ENCODE data around the gene AMMECR1L.
"Not testable (repeated sequence)": the region's sequence is repeated elsewhere in the genome, so short reads cannot be mapped to it uniquely, and the experiment has no call there.

Gene AMMECR1L

DNA sequence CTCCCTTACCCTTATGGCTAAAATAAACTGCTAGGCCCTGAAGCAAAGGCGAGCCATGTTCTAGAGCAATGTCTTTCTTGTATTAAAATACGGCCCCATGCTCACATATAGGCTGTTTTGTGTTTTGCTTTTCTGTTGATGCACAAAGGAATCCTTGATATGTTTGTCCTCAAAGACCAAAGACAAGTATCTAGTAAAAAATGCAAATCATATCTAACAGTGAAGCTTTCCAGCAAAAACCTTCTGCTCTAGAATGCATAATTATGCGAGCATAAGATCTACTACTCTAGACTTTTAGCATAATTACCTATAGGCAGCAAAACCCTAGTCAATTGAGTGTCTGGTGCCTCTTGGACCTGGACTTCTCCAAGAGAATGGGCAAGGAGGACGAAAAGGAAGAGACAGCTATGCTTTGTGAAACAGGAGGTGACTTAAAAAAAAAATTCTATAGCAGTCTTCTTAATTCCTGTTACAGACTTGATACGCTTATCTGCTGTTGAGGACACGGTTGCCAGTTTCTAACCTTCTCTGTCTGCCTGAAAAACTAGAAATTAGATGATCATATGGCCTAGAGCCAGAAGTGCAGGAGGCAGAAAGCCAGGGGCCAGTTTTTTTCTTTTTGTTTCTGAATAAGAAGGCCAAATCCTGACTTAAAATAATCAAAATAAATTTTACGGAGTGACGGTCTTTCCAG, 1.5 kb upstream of the AMMECR1L start:
- no peak for DNase-seq (ENCODE audit: low spot score)

DNA sequence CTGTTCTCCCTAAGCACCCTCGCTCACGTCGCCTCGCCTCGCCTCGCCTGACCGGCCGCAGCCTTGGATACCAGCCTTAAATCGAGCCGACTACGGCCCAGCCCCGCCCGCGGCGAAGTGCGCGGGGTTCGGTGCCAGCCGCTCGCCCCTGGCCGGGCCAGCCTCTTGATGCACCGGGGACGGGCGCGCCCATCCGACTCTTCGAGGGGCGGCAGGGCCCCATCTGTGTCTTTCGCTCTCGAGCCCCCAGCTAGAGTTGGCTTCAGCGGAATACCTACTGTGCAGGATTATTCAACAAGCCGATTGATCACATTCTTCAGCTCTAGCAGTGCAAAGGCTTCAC, 808 bp upstream of the AMMECR1L start:
- not testable (repeated sequence) for DNase-seq (ENCODE audit: low spot score)

- DNase-seq (ENCODE audit: low spot score): peak; percentile 23
Observed at GRCh38 chr2:127884861-127885740, 655 bp downstream of the AMMECR1L start.

- no peak for DNase-seq (ENCODE audit: low spot score)
Observed at GRCh38 chr2:127884436-127884835, 1.3 kb downstream of the AMMECR1L start.

- DNase-seq (ENCODE audit: low spot score): no peak
Observed at GRCh38 chr2:127879899-127880298, 5.9 kb downstream of the AMMECR1L start.

DNA sequence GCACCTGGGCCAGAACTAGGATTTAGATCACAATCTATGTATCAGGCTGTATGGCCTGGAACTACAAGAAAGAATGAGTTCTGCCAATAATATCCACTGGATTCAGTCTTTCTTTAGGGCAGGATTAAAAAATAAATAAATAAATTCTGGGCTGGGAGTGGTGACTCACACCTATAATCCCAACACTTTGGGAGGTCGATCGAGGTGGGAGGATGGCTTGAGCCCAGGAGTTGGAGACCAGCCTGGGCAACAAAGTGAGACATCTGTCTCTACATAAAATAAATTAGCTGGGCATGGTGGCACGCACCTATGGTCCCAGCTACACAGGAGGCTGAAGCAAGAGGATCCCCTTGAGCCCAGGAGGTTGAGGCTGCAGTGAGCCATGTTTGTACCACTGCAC, 8.1 kb downstream of the AMMECR1L start:
- no peak for DNase-seq (ENCODE audit: low spot score)

DNA sequence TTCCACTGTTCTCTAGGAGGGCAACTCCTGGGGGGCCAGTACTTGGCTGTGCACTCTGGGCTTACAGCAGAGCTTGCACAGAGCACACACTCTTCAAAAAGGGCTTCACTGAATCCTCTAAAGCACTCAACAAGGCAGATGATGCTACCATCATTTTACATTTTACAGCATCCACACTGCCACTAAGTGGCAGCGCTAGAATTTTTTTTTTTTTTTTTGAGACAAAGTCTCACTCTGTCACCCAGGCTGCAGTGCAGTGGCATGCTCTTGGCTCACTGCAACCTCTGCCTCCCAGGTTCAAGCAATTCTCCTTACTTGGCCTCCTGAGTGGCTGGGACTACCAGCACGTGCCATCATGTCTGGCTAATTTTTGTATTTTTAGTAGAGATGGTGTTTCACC, 8.6 kb downstream of the AMMECR1L start:
- no peak for DNase-seq (ENCODE audit: low spot score)

- DNase-seq (ENCODE audit: low spot score): peak; percentile 41
Observed at GRCh38 chr2:127874378-127875269, 11.1 kb downstream of the AMMECR1L start.

DNA sequence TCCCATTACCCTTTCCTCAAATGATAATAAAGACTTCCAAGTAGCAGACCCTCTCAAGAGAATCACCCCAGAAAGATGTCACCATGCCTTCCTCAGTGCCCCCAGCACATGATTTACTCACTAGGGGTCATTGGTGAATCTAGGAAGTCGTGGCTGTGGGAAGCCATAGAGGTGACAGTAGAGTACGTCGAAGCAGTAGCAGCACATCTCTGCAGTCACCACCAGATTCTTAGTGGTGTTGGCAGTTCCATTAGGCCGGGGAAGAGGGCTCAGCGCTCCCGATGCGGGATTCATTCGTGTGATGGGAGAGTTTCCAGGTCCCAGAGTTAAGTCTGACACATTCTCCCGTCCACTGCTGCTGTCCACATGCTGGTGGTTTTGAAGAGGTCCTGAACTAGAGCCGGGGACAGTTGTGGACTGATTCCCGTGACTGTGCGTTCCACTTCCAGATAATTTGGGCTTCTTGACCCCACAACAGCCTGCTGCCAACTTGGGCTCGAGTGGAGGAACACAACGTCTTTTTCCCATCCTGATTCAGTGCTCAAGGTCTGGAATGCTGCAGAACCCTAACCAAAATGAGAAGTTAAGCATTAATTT, 12.0 kb downstream of the AMMECR1L start:
- no peak for DNase-seq (ENCODE audit: low spot score)

DNA sequence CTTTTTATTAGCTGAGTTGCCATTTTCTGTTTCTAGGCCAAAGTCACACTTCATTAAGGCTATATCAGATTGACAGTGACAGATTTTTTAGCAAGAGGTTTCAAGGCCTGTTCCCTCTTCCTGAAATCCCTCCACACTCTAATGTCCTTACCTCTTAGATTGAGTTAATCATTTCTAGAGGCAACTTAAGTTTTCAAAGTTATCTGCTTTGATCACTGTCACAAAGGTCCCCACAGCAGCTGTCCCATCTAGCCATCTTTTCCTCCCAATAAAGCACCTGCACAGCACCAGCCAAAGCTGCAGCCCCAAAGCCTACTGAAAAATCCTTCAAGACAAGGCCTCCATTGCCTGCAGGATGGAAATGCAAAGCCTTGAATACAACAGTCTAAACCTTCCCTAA, 13.4 kb downstream of the AMMECR1L start:
- no peak for DNase-seq (ENCODE audit: low spot score)

GRCh38 chr2:127865926-127866325, 19.8 kb downstream of the AMMECR1L start:
- DNase-seq (ENCODE audit: low spot score): no peak

- DNase-seq (ENCODE audit: low spot score): no peak
Observed at GRCh38 chr2:127864877-127865276, 20.9 kb downstream of the AMMECR1L start.

GRCh38 chr2:127862228-127862627, 23.5 kb downstream of the AMMECR1L start:
- DNase-seq (ENCODE audit: low spot score): no peak

GRCh38 chr2:127860130-127860529, 25.6 kb downstream of the AMMECR1L start:
- no peak for DNase-seq (ENCODE audit: low spot score)

GRCh38 chr2:127859712-127860085, 26.1 kb downstream of the AMMECR1L start:
- DNase-seq (ENCODE audit: low spot score): peak; percentile 39

DNA sequence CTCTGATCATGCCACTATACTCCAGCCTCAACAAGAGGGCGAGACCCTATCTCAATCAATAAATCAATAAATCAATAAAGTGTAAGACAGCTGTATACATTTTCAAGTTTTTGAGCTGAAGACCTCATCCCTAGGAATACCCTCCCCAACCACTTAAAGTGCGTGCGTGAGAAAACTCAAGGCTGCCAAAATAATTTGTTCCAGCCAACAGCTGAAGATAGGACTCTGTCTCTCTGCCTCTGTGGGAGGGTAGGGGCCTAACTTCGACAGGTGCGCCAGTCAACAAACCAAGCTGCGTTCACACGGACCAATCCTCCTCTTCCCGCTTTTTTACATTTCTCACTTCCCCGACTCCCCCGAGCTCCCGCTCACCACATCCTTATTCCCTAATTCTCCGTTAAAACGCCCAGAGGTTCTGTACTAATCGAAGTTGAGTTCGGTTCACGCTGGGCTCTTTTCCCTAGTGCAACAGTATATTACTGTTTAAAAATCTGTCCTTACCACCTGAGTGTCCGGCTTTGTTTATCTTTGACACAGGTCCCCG, 28.4 kb downstream of the AMMECR1L start:
- DNase-seq (ENCODE audit: low spot score): no peak

DNA sequence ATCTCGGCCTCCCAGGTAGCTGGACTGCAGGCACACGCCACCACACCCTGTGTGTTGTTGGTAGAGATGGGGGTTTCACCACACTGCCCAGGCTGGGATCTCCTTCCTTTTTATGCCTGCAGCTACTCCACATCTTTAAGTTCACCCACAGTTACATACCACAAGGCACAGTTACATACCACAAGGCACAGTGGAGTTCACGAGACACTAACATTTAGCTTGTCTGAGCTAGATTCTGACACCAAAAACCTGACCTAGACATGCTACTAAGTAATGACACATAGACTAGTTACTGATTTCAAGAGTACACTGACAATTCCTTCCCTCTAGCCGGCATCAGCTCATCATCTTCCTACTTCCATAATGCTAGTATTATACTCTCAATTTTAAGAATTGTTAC, 32.1 kb downstream of the AMMECR1L start:
- peak; percentile 44 for DNase-seq (ENCODE audit: low spot score)

- no peak for DNase-seq (ENCODE audit: low spot score)
Observed at GRCh38 chr2:127852388-127852787, 33.4 kb downstream of the AMMECR1L start.

DNA sequence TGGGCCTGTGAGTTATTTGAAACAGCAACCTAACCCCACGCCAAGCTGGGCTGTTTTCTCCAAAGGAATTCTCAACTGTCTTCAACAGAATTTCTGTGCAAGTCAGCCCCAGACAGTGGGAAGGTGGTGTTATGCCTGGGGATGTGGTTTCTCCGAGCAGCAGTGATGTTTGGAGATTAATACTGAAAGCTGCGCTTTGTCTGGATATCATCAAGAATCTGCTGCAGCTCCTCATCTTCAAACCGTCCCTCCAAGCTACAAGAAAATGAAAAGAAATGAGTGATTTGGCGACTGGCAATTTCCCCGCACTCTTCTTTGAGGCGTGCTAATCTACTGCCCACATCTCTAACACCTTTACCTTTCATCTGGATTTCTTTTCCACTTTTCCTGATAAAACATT, 37.8 kb downstream of the AMMECR1L start:
- DNase-seq (ENCODE audit: low spot score): peak; percentile 53

DNA sequence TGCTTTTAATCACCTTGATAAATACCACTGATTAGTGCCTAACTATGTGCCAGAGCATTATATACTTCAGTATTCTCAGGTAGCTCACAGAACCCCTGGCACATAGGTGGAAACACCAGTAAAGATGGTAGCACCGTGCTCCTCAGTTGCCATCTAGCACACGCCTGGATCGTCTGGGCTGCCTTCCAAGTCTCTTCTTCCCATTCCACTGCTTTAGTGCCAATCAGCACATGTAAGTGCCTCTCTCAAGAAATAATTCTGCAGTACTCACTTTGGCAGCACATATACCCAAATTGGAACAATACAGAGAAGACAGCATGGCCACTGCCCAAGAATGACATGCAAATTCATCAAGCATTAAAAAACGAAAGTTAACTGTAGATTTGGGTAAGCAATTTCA, 40.8 kb downstream of the AMMECR1L start:
- DNase-seq (ENCODE audit: low spot score): no peak

GRCh38 chr2:127843677-127844076, 42.1 kb downstream of the AMMECR1L start:
- no peak for DNase-seq (ENCODE audit: low spot score)

Data from activated CD4-positive, alpha-beta T cell treated with anti-CD3 and anti-CD28 coated beads, Interleukin-2, Interleukin-4, amounts not matched to agents 100 ng/mL and 50 ng/mL, durations not matched to agents 16 hours and 8 hours (primary cell).